ENCODE results near the gene NT5C3B.

Gene NT5C3B

GRCh38 chr17:41775394-41776226 is 60.4 kb downstream of the NT5C3B start:
- no peak for TF ChIP-seq CTCF (conservative IDR thresholded peaks at IDR 0.05)
- peak overlapping the region; percentile 89 for H3K27ac ChIP-seq
